Breast epithelium (tissue), 4 donors: ENCODE measurements around the gene VPS16. TPM values are rescaled to one million over a fixed set of nuclear protein-coding genes. Genes with fewer than 3 reads are reported as not detected.

Experiments
- DNase-seq, 2 donors: peaks; one replicate each; pipeline ENCODE4 v3.0.0-alpha.2; 2019; ENCODE audit warnings: low spot score in 2 of 2
- H3K27ac ChIP-seq, 2 donors: fragments of 200-600 bp; sonication (generic) in 1 of 2; one replicate each; pipeline ENCODE4 v1.5.1; 2016 to 2019; ENCODE audit warnings: mild to moderate bottlenecking in 1 of 2
- H3K27me3 ChIP-seq, 2 donors: fragments of 200-600 bp; sonication (generic) in 1 of 2; one replicate each; pipeline versions ENCODE4 v1.5.1 to v1.6.0; 2017 to 2019; ENCODE audit warnings: control low read depth in 1 of 2, mild to moderate bottlenecking in 1 of 2
- H3K36me3 ChIP-seq: fragments of 200-600 bp; one replicate; pipeline ENCODE4 v1.5.1; 2019
- H3K4me1 ChIP-seq, 2 donors: fragments of 200-600 bp; sonication (generic); one replicate each; pipeline ENCODE4 v1.5.1; 2016 to 2019; ENCODE audit warnings: control low read depth in 1 of 2
- H3K4me3 ChIP-seq, 3 donors: fragments of 200-600 bp; sonication (generic); 1 replicate in 2 of 3; 2 replicates in 1 of 3; pipeline ENCODE4 v1.5.1; 2016 to 2019; ENCODE audit warnings: mild to moderate bottlenecking in 3 of 3, moderate library complexity in 2 of 3
- H3K9me3 ChIP-seq, 2 donors: fragments of 200-600 bp; sonication (generic) in 1 of 2; one replicate each; pipeline ENCODE4 v1.5.1; 2016 to 2019; ENCODE audit warnings: control low read depth in 1 of 2
- CTCF ChIP-seq, 3 donors: fragments of 450-650 bp; IDR thresholded peaks; one replicate each; pipeline ENCODE4 v1.5.1; 2016 to 2017; ENCODE audit warnings: antibody characterized with exemption in 3 of 3, mild to moderate bottlenecking in 3 of 3, moderate library complexity in 3 of 3
- POLR2A ChIP-seq: fragments of 450-650 bp; IDR thresholded peaks from one replicate; pipeline ENCODE4 v1.6.1; 2016; ENCODE audit warnings: antibody characterized with exemption, mild to moderate bottlenecking, moderate library complexity
- POLR2AphosphoS5 ChIP-seq, 3 donors: sonication (generic); formaldehyde crosslinking; IDR thresholded peaks; one replicate each; pipeline ENCODE4 v1.6.1; 2017; ENCODE audit warnings: antibody characterized with exemption in 3 of 3
- intact Hi-C: fragments of 100-400 bp; cut with DNase I; formaldehyde crosslinking; loops from one replicate; pipeline ENCODE4 v1.15.1; 2023; ENCODE audit warnings: low total_unique reads
- total RNA-seq, 3 donors: library from RNA; depleted of rRNA; stranded (reverse); fragments of >200 nt; gene quantifications; one replicate each; pipeline ENCODE4 v1.1.0, GENCODE V29; 2016

The VPS16 gene
- total RNA-seq, 3 donors from 2014 or later: 25.3 to 34.7 (median 33.8) TPM

GRCh38 chr20:2873010-2873746 is 32.6 kb downstream of the VPS16 start, which contains the start of gene PTPRA:
PTPRA (plus strand) TSS chr20:2873481; CDS start chr20:2964278, 90,797 bp downstream.
- Histone ChIP-seq H3K27me3 (no peaks in the 10 kb centered on the region), H3K9me3 (no peaks in the 10 kb centered on the region), H3K36me3 (no peaks in the 10 kb centered on the region), H3K4me3 (peak within 1 kb of the TSS; percentile 80 to 94 (median 94)), H3K27ac (peak within 1 kb of the TSS; percentile 86 to 88), H3K4me1 (peaks cover 0 to 12% of the 10 kb centered on the region in 2 donors)
- TF ChIP-seq CTCF (IDR thresholded peaks at IDR 0.05) (no peak), POLR2AphosphoS5 (IDR thresholded peaks at IDR 0.05) (peak; percentile 11 to 83 (median 41)), POLR2A (peak; percentile 42)
- intact Hi-C loops: no loop called here
- DNase-seq: peak; percentile 83 to 86

GRCh38 chr20:2873747-2874041 is 33.1 kb downstream of the VPS16 start:
- Histone ChIP-seq H3K36me3 (no peaks in the 10 kb centered on the region), H3K27ac (peak overlapping the region; percentile 86 to 88), H3K9me3 (no peaks in the 10 kb centered on the region), H3K27me3 (no peaks in the 10 kb centered on the region), H3K4me3 (peak overlapping the region; percentile 80 to 94 (median 94)), H3K4me1 (peaks cover 0 to 12% of the 10 kb centered on the region in 2 donors)
- intact Hi-C loops: no loop called here
- no peak for TF ChIP-seq POLR2A
- no peak for TF ChIP-seq POLR2AphosphoS5 (IDR thresholded peaks at IDR 0.05)
- TF ChIP-seq CTCF (IDR thresholded peaks at IDR 0.05): no peak
- DNase-seq: peak in 1 of 2 donors; percentile 28

- Histone ChIP-seq H3K27me3 (no peaks in the 10 kb centered on the region), H3K9me3 (no peaks in the 10 kb centered on the region), H3K4me3 (peak overlapping the region; percentile 80 to 94 (median 94)), H3K4me1 (peaks cover 0 to 12% of the 10 kb centered on the region in 2 donors), H3K27ac (no peak overlapping the region), H3K36me3 (no peaks in the 10 kb centered on the region)
- DNase-seq: no peak
- TF ChIP-seq CTCF (IDR thresholded peaks at IDR 0.05): no peak
- no peak for TF ChIP-seq POLR2A
- TF ChIP-seq POLR2AphosphoS5 (IDR thresholded peaks at IDR 0.05): no peak
- intact Hi-C loops: no loop called here
Observed at GRCh38 chr20:2874456-2874855, 33.9 kb downstream of the VPS16 start.

GRCh38 chr20:2875690-2876203 is 35.2 kb downstream of the VPS16 start:
- Histone ChIP-seq H3K27me3 (no peaks in the 10 kb centered on the region), H3K4me1 (peaks cover 0 to 12% of the 10 kb centered on the region in 2 donors), H3K36me3 (no peaks in the 10 kb centered on the region), H3K9me3 (no peaks in the 10 kb centered on the region), H3K27ac (no peak overlapping the region), H3K4me3 (no peak overlapping the region)
- no peak for DNase-seq
- intact Hi-C loops: no loop called here
- TF ChIP-seq POLR2AphosphoS5 (IDR thresholded peaks at IDR 0.05): no peak
- no peak for TF ChIP-seq POLR2A
- no peak for TF ChIP-seq CTCF (IDR thresholded peaks at IDR 0.05)

GRCh38 chr20:2878515-2878914 is 38.0 kb downstream of the VPS16 start:
- TF ChIP-seq POLR2A (no peak), POLR2AphosphoS5 (IDR thresholded peaks at IDR 0.05) (no peak), CTCF (IDR thresholded peaks at IDR 0.05) (no peak)
- no peaks in the 10 kb centered on the region for H3K27me3 ChIP-seq
- no peak overlapping the region for H3K4me3 ChIP-seq
- no peaks in the 10 kb centered on the region for H3K36me3 ChIP-seq
- intact Hi-C loops: no loop called here
- H3K27ac ChIP-seq: no peak overlapping the region
- no peak for DNase-seq
- H3K4me1 ChIP-seq: peaks cover 0 to 12% of the 10 kb centered on the region in 2 donors
- H3K9me3 ChIP-seq: no peaks in the 10 kb centered on the region
